K562 (cell line): ENCODE measurements around the gene KIAA1958.
A peak's percentile ranks its signal among the peaks of the same experiment; 100 is the strongest.

Experiments used
- ARNT ChIP-seq, 2 experiments: fragments of 450-650 bp; IDR thresholded peaks; 2 replicates each; pipeline ENCODE4 v1.6.1; 2016; ENCODE audit warnings: mild to moderate bottlenecking in 1 of 2
- POLR2A ChIP-seq: fragments of 450-650 bp; conservative IDR thresholded peaks from 2 replicates; pipeline ENCODE4 v1.6.1; 2016
- RAD21 ChIP-seq, 2 experiments: fragments of 250-450 bp in 1 of 2; fragments of 450-650 bp in 1 of 2; sonication (Bioruptor Pico) in 1 of 2; formaldehyde crosslinking in 1 of 2; IDR thresholded peaks in 1 of 2; conservative IDR thresholded peaks in 1 of 2; 2 replicates each; pipeline versions ENCODE4 v1.4.0 to v1.8.0; 2020 to 2022; ENCODE audit warnings: mild to moderate bottlenecking in 2 of 2, moderate library complexity in 1 of 2
- REST ChIP-seq, 2 experiments: fragments of 450-650 bp; formaldehyde crosslinking in 1 of 2; IDR thresholded peaks; 2 replicates each; pipeline versions ENCODE4 v1.4.0 to v1.6.1; 2014 to 2020; ENCODE audit warnings: mild to moderate bottlenecking in 2 of 2, borderline replicate concordance in 1 of 2, low read depth in 1 of 2
- SP1 ChIP-seq: sonication (generic); formaldehyde crosslinking; IDR thresholded peaks from 2 replicates; pipeline ENCODE4 v1.8.1; 2022; ENCODE audit warnings: mild to moderate bottlenecking, missing genetic modification reagents
- ZNF263 ChIP-seq: sonication (generic); formaldehyde crosslinking; IDR thresholded peaks from 2 replicates; pipeline ENCODE4 v1.8.0; 2022; ENCODE audit warnings: mild to moderate bottlenecking, missing genetic modification reagents, borderline replicate concordance
- ZNF274 ChIP-seq: IDR thresholded peaks from 2 replicates; pipeline ENCODE4 v1.6.1; 2011; ENCODE audit warnings: low read depth, mild to moderate bottlenecking, low read length, moderate library complexity, borderline replicate concordance
- TF ChIP-seq, protein P1 (sequence below): sonication (generic); formaldehyde crosslinking; IDR thresholded peaks from 2 replicates; pipeline ENCODE4 v1.8.0; 2023; ENCODE audit warnings: missing genetic modification reagents, mild to moderate bottlenecking, borderline replicate concordance
- TF ChIP-seq, protein P2 (sequence below): sonication (generic); formaldehyde crosslinking; IDR thresholded peaks from 2 replicates; pipeline ENCODE4 v1.8.0; 2022; ENCODE audit warnings: missing genetic modification reagents, mild to moderate bottlenecking, borderline replicate concordance
- TF ChIP-seq, protein P3 (sequence below), 2 experiments: fragments of 200-800 bp in 1 of 2; sonication (Bioruptor generic) in 1 of 2; sonication (generic) in 1 of 2; formaldehyde crosslinking in 1 of 2; IDR thresholded peaks in 1 of 2; conservative IDR thresholded peaks in 1 of 2; 2 replicates each; pipeline versions ENCODE4 v1.5.0 to v1.6.1; 2016 to 2020; ENCODE audit warnings: missing compliant biosample characterization in 1 of 2, missing genetic modification characterization in 1 of 2, missing genetic modification reagents in 1 of 2
- TF ChIP-seq, protein P4 (sequence below): fragments of 450-650 bp; IDR thresholded peaks from 2 replicates; pipeline ENCODE4 v1.7.1; 2018; ENCODE audit warnings: mild to moderate bottlenecking, low read depth; ENCODE audit not compliant: partially characterized antibody

- TF ChIP-seq, protein P1, sequence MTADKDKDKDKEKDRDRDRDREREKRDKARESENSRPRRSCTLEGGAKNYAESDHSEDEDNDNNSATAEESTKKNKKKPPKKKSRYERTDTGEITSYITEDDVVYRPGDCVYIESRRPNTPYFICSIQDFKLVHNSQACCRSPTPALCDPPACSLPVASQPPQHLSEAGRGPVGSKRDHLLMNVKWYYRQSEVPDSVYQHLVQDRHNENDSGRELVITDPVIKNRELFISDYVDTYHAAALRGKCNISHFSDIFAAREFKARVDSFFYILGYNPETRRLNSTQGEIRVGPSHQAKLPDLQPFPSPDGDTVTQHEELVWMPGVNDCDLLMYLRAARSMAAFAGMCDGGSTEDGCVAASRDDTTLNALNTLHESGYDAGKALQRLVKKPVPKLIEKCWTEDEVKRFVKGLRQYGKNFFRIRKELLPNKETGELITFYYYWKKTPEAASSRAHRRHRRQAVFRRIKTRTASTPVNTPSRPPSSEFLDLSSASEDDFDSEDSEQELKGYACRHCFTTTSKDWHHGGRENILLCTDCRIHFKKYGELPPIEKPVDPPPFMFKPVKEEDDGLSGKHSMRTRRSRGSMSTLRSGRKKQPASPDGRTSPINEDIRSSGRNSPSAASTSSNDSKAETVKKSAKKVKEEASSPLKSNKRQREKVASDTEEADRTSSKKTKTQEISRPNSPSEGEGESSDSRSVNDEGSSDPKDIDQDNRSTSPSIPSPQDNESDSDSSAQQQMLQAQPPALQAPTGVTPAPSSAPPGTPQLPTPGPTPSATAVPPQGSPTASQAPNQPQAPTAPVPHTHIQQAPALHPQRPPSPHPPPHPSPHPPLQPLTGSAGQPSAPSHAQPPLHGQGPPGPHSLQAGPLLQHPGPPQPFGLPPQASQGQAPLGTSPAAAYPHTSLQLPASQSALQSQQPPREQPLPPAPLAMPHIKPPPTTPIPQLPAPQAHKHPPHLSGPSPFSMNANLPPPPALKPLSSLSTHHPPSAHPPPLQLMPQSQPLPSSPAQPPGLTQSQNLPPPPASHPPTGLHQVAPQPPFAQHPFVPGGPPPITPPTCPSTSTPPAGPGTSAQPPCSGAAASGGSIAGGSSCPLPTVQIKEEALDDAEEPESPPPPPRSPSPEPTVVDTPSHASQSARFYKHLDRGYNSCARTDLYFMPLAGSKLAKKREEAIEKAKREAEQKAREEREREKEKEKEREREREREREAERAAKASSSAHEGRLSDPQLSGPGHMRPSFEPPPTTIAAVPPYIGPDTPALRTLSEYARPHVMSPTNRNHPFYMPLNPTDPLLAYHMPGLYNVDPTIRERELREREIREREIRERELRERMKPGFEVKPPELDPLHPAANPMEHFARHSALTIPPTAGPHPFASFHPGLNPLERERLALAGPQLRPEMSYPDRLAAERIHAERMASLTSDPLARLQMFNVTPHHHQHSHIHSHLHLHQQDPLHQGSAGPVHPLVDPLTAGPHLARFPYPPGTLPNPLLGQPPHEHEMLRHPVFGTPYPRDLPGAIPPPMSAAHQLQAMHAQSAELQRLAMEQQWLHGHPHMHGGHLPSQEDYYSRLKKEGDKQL: no peak
- TF ChIP-seq, protein P2, sequence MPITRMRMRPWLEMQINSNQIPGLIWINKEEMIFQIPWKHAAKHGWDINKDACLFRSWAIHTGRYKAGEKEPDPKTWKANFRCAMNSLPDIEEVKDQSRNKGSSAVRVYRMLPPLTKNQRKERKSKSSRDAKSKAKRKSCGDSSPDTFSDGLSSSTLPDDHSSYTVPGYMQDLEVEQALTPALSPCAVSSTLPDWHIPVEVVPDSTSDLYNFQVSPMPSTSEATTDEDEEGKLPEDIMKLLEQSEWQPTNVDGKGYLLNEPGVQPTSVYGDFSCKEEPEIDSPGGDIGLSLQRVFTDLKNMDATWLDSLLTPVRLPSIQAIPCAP: no peak
- TF ChIP-seq ARNT (IDR thresholded peaks at IDR 0.05): no peak
- peak; percentile 30 to 52 for TF ChIP-seq RAD21 (CRISPR knock-in tag; conservative IDR thresholded peaks at IDR 0.05 in 1 of 2, IDR thresholded peaks at IDR 0.05 in 1 of 2)
- TF ChIP-seq REST (IDR thresholded peaks at IDR 0.05; ENCODE audit: borderline replicate concordance): peak; percentile 47
- TF ChIP-seq REST (CRISPR knock-in tag; IDR thresholded peaks at IDR 0.05; ENCODE audit: low read depth): peak; percentile 45; the same call in 1 of the 2 replicates
- no peak for TF ChIP-seq ZNF274
- TF ChIP-seq, protein P3, sequence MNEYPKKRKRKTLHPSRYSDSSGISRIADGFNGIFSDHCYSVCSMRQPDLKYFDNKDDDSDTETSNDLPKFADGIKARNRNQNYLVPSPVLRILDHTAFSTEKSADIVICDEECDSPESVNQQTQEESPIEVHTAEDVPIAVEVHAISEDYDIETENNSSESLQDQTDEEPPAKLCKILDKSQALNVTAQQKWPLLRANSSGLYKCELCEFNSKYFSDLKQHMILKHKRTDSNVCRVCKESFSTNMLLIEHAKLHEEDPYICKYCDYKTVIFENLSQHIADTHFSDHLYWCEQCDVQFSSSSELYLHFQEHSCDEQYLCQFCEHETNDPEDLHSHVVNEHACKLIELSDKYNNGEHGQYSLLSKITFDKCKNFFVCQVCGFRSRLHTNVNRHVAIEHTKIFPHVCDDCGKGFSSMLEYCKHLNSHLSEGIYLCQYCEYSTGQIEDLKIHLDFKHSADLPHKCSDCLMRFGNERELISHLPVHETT (CRISPR knock-in tag; conservative IDR thresholded peaks at IDR 0.05 in 1 of 2, IDR thresholded peaks at IDR 0.05 in 1 of 2): 0 out of 4 replicates have a peak, but pooled peaks of 1 of the 2 experiments have one; percentile 28
- TF ChIP-seq SP1: peak; percentile 35; the same call in 1 of the 2 replicates
- TF ChIP-seq, protein P4, sequence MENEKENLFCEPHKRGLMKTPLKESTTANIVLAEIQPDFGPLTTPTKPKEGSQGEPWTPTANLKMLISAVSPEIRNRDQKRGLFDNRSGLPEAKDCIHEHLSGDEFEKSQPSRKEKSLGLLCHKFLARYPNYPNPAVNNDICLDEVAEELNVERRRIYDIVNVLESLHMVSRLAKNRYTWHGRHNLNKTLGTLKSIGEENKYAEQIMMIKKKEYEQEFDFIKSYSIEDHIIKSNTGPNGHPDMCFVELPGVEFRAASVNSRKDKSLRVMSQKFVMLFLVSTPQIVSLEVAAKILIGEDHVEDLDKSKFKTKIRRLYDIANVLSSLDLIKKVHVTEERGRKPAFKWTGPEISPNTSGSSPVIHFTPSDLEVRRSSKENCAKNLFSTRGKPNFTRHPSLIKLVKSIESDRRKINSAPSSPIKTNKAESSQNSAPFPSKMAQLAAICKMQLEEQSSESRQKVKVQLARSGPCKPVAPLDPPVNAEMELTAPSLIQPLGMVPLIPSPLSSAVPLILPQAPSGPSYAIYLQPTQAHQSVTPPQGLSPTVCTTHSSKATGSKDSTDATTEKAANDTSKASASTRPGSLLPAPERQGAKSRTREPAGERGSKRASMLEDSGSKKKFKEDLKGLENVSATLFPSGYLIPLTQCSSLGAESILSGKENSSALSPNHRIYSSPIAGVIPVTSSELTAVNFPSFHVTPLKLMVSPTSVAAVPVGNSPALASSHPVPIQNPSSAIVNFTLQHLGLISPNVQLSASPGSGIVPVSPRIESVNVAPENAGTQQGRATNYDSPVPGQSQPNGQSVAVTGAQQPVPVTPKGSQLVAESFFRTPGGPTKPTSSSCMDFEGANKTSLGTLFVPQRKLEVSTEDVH: peak; percentile 69
- no peak for TF ChIP-seq ZNF263 (CRISPR knock-in tag)
- TF ChIP-seq POLR2A: peak; percentile 91
Observed at GRCh38 chr9:112717661-112718331, 231.2 kb downstream of the KIAA1958 start, which contains the start of gene INIP.
